Calu3 (cell line): ENCODE data around the gene TDG. TPM values are rescaled to one million over a fixed set of nuclear protein-coding genes. Genes with fewer than 3 reads are reported as not detected.

Source experiments
- Bru-seq: library from RNA; stranded (reverse); fragments of 400-500 nt; gene quantifications from one replicate; lab custom pipeline; 2021; lab: Mats Ljungman, UMichigan
- BruChase-seq, 2 experiments: library from RNA; stranded (reverse); fragments of 400-500 nt; gene quantifications; one replicate each; lab custom pipeline; 2021; lab: Mats Ljungman, UMichigan
- BruUV-seq: library from RNA; stranded (reverse); fragments of 400-500 nt; replicated peaks from 2 replicates; lab custom pipeline; 2021; lab: Mats Ljungman, UMichigan
- CTCF ChIA-PET: fragments of 300-600 bp; sonication (Branson Sonifier 250); formaldehyde crosslinking; loops from one replicate; lab custom pipeline; 2022; ENCODE audit warnings: antibody characterized with exemption; lab: Charles Lee
- DNase-seq: peaks from one replicate; pipeline ENCODE4 v3.0.0; 2022
- H3K27ac Mint-ChIP-seq: one replicate; pipeline ENCODE4 v1.8.0; 2022; ENCODE audit warnings: mixed read lengths; ENCODE audit not compliant: unreplicated experiment
- H3K27me3 Mint-ChIP-seq: one replicate; pipeline ENCODE4 v1.8.0; 2022; ENCODE audit warnings: mixed read lengths; ENCODE audit not compliant: unreplicated experiment
- H3K36me3 Mint-ChIP-seq: one replicate; pipeline ENCODE4 v1.8.0; 2022; ENCODE audit warnings: mild to moderate bottlenecking, moderate library complexity, mixed read lengths; ENCODE audit not compliant: insufficient read depth, unreplicated experiment
- H3K4me1 Mint-ChIP-seq: one replicate; pipeline ENCODE4 v1.8.0; 2022; ENCODE audit warnings: mild to moderate bottlenecking, low read depth, mixed read lengths; ENCODE audit not compliant: unreplicated experiment
- H3K4me3 Mint-ChIP-seq: one replicate; pipeline ENCODE4 v1.8.0; 2022; ENCODE audit warnings: mild to moderate bottlenecking, low read depth, moderate library complexity, mixed read lengths; ENCODE audit not compliant: unreplicated experiment
- H3K9me3 Mint-ChIP-seq: one replicate; pipeline ENCODE4 v1.8.0; 2022; ENCODE audit warnings: low read depth, mixed read lengths; ENCODE audit not compliant: unreplicated experiment
- intact Hi-C: fragments of 100-400 bp; cut with micrococcal nuclease; formaldehyde crosslinking; loops from one replicate; pipeline ENCODE4 v1.10.0; 2022; ENCODE audit not compliant: unreplicated experiment
- long read RNA-seq: library from polyadenylated mRNA; stranded (forward); transcript quantifications from one replicate; pipeline ENCODE4 v2.0.0, GENCODE V29; 2022
- total RNA-seq: library from RNA; stranded (reverse); gene quantifications from 2 replicates; pipeline ENCODE4 v1.2.3, GENCODE V29; 2022
- TF ChIP-seq, protein P1 (sequence below): fragments of 200-600 bp; IDR thresholded peaks from one replicate; pipeline ENCODE4 v1.8.0; 2022; ENCODE audit warnings: antibody characterized with exemption; ENCODE audit not compliant: unreplicated experiment

Gene TDG
- total RNA-seq, result 33.5 and 35.3 TPM in 2 replicates
- Bru-seq, nascent RNA, result percentile 93 among the genes with signal in this experiment
- BruChase-seq, experiment 1, labeled RNA remaining after a 6-hour chase, result percentile 84 among the genes with signal in this experiment
- BruChase-seq, experiment 2, labeled RNA remaining after a 2-hour chase, result percentile 93 among the genes with signal in this experiment
- long read RNA-seq, transcript TDG-202 (10 exons, 3,251 nt), result major isoform, 47 of 71 reads
- long read RNA-seq, partial matches to known transcripts, result 3 of 71 reads
- long read RNA-seq, other reads (novel, unspliced or antisense), result 20 of 71 reads

DNA sequence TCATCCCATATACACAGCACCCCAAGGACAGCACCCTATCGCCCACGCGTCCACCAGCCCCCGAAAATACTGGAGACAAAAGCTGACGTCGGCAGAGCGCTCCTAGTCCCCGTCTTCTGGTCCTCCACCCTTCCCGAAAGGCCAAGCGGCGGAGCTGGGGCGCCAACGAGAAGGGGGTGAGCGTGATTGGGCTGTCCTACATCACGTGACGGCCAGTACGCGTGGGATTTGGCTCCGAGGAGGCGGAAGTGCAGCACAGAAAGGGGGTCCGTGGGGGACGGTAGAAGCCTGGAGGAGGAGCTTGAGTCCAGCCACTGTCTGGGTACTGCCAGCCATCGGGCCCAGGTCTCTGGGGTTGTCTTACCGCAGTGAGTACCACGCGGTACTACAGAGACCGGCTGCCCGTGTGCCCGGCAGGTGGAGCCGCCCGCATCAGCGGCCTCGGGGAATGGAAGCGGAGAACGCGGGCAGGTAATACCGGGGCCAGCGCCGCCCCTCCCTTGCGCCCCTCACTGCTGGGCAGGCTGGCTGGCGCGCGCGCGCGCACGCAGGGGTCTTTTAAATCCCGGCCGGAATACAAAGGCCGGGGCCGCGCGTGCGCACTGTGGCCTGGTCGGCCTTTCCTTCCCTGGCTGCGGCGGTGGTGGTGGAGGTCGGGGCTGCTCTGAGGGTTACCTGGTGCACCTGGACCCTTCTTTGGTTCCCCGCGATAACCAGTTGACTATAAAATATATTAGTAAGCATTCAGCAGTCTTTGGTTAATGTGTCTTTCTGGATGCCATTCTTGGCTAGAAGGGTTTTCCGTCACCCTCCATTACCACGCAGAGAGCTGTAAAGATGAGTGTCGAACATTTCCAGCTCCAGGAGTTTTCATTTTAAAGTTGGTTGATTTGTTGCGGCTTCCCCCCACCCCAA, at the start of gene TDG:
TDG (plus strand) TSS at position 283 of the 915 bp plus-strand sequence; CDS start at position 449, 166 bp downstream.
- BruUV-seq, result no TSS peak
- Mint-ChIP-seq H3K27me3 (no peaks in the 10 kb centered on the region), H3K9me3 (no peaks in the 10 kb centered on the region), H3K4me3 (peak within 1 kb of the TSS; percentile 98), H3K27ac (peak within 1 kb of the TSS; percentile 95), H3K36me3 (peaks cover 59% of the 10 kb centered on the region), H3K4me1 (peaks cover 29% of the 10 kb centered on the region)
- DNase-seq, result peak; percentile 98
- intact Hi-C loops, result loop anchor here (5.0 kb wide), 1 partner anchor 141 kb away; no protein-coding TSS in a partner anchor
- TF ChIP-seq, protein P1, sequence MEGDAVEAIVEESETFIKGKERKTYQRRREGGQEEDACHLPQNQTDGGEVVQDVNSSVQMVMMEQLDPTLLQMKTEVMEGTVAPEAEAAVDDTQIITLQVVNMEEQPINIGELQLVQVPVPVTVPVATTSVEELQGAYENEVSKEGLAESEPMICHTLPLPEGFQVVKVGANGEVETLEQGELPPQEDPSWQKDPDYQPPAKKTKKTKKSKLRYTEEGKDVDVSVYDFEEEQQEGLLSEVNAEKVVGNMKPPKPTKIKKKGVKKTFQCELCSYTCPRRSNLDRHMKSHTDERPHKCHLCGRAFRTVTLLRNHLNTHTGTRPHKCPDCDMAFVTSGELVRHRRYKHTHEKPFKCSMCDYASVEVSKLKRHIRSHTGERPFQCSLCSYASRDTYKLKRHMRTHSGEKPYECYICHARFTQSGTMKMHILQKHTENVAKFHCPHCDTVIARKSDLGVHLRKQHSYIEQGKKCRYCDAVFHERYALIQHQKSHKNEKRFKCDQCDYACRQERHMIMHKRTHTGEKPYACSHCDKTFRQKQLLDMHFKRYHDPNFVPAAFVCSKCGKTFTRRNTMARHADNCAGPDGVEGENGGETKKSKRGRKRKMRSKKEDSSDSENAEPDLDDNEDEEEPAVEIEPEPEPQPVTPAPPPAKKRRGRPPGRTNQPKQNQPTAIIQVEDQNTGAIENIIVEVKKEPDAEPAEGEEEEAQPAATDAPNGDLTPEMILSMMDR, result no peak
- CTCF ChIA-PET, result interaction anchor here (0.6 to 2.0 kb wide), 6 partner anchors 9 to 1072 kb away, joined by 3 to 10 read pairs (median 4); partner anchors contain the start of genes HSP90B1 and NFYB

DNA sequence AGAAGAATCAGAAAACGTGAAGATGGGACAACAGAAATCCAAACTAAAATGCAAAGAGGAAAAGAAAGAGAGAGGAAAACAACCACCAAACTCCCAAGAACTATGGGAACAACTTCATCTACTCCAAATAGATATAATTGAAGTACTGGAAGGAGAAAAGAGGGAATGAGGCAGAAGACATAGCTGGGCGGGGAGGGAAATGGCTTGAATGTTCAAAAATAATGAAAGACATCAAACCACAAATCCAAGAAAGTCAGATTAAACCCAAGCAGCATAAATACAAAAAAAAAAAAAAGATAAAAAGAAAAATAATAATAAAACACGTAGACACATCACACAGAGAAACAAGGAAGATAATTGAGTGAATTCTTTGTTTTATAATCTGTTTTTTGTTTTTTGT, 47.8 kb upstream of the TDG start:
- TF ChIP-seq, protein P1, result no peak
- Mint-ChIP-seq H3K27ac (no peak overlapping the region), H3K27me3 (no peaks in the 10 kb centered on the region), H3K9me3 (peaks cover 8% of the 10 kb centered on the region), H3K36me3 (no peaks in the 10 kb centered on the region), H3K4me1 (no peaks in the 10 kb centered on the region), H3K4me3 (no peak overlapping the region)
- DNase-seq, result no peak
- no TSS peak for BruUV-seq
- CTCF ChIA-PET, result interaction anchor here (0.8 to 1.6 kb wide), 2 partner anchors 12 to 1186 kb away, joined by 3 to 5 read pairs; partner anchors contain the start of gene HSP90B1
- intact Hi-C loops, result no loop called here

DNA sequence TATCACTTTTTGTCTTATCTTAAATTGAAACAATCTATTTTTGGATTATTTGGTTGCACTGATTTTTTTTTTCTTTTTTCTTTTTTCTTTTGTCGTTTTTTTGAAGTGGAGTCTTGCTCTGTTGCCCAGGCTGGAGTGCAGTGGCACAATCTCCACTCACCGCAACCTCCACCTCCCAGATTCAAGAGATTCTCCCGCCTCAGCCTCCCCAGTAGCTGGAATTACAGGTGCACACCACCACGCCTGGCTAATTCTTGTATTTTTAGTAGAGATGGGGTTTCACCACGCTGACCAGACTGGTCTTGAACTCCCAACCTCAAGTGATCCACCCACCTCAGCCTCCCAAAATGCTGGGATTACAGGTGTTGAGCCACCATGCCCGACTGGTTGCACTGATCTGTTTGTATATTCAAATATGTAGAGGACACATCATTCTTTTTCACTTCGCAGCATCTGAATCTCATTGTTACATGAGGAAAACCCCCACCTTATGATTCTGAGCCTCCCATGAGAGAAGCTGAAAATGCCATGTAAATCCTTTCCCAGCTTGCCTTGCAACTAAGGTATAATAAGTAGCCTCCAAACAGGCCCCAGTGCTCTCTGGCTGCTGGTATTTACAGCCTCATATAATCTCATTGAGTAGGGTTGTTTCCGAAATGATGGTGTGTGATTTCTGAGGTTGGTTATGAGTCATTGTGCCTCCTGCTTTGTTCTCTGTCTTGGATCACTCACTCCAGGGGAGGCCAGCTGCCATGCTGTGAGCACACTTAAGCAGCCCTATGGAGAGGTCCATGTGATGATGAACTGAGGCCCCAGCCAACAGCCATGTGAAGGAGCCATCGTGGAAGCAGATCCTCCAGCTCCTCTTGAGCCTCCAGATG, 40.7 kb upstream of the TDG start:
- Mint-ChIP-seq H3K9me3 (no peaks in the 10 kb centered on the region), H3K36me3 (peaks cover 20% of the 10 kb centered on the region), H3K4me1 (peaks cover 22% of the 10 kb centered on the region), H3K27me3 (no peaks in the 10 kb centered on the region), H3K27ac (no peak overlapping the region), H3K4me3 (no peak overlapping the region)
- TF ChIP-seq, protein P1, result no peak
- DNase-seq, result no peak
- BruUV-seq, result no TSS peak
- CTCF ChIA-PET, result no interaction called here
- intact Hi-C loops, result no loop called here
